Endothelial cell of umbilical vein (primary cell): ENCODE measurements around the gene HECW1. TPM values are rescaled to one million over a fixed set of nuclear protein-coding genes. Genes with fewer than 3 reads are reported as not detected.

Experiments used
- BruUV-seq: library from RNA; stranded (reverse); fragments of 400-500 nt; replicated peaks from 2 replicates; lab custom pipeline; 2021; lab: Mats Ljungman, UMichigan
- CTCF ChIA-PET: fragments of 300-600, 350-600 bp; sonication (Branson Sonifier 250); formaldehyde crosslinking; loops from one replicate; lab custom pipeline; 2021; ENCODE audit warnings: antibody characterized with exemption, inconsistent platforms; lab: Charles Lee
- POLR2A ChIA-PET: fragments of 300-600, 350-600 bp; sonication (Branson Sonifier 250); formaldehyde crosslinking; loops from one replicate; lab custom pipeline; 2021; ENCODE audit warnings: antibody characterized with exemption, inconsistent platforms; lab: Charles Lee
- DNase-seq: peaks from one replicate; pipeline ENCODE4 v3.0.0-alpha.2; 2011; ENCODE audit warnings: low read depth, low spot score
- FAIRE-seq: peaks from 2 replicates; lab custom pipeline; 2011; peaks lifted over from hg19 to GRCh38; lab: Jason Lieb, UNC
- H2AFZ ChIP-seq: 2 replicates; pipeline ENCODE4 v1.6.0; 2012; ENCODE audit warnings: low read depth, low read length, control low read depth, inconsistent platforms
- H3K27ac ChIP-seq: 2 replicates; pipeline ENCODE4 v1.5.1; 2011; ENCODE audit warnings: low read depth, mild to moderate bottlenecking, control low read depth, low read length, moderate library complexity; ENCODE audit not compliant: insufficient read depth
- H3K27me3 ChIP-seq, 2 experiments: 2 replicates each; pipeline versions ENCODE4 v1.6.0 to v1.6.1; 2011; ENCODE audit warnings: low read length in 2 of 2, mixed read lengths in 1 of 2; ENCODE audit not compliant: control insufficient read depth in 2 of 2, insufficient read depth in 2 of 2
- H3K36me3 ChIP-seq, 2 experiments: 2 replicates in 1 of 2; 3 replicates in 1 of 2; pipeline ENCODE4 v1.5.1; 2011; ENCODE audit warnings: low read length in 2 of 2, mild to moderate bottlenecking in 1 of 2, moderate library complexity in 1 of 2; ENCODE audit not compliant: control insufficient read depth in 2 of 2, insufficient read depth in 2 of 2; ENCODE audit errors: extremely low read depth in 1 of 2
- H3K4me1 ChIP-seq: 3 replicates; pipeline ENCODE4 v1.5.1; 2011; ENCODE audit warnings: mild to moderate bottlenecking, low read length; ENCODE audit not compliant: control insufficient read depth, insufficient read depth; ENCODE audit errors: extremely low read depth
- H3K4me2 ChIP-seq: 2 replicates; pipeline ENCODE4 v1.6.1; 2011; ENCODE audit warnings: low read length, control low read depth, mixed read lengths; ENCODE audit not compliant: insufficient read depth
- H3K4me3 ChIP-seq, 3 experiments: fragments of 200-600 bp in 1 of 3; sonication (generic), shearing (Covaris generic) in 1 of 3; replicated peaks in 1 of 3; 2 replicates each; pipeline ENCODE4 v1.5.1; 2011 to 2016; ENCODE audit warnings: control low read depth in 3 of 3, low read length in 3 of 3, mild to moderate bottlenecking in 2 of 3, inconsistent platforms in 1 of 3, low read depth in 1 of 3, moderate library complexity in 1 of 3; ENCODE audit not compliant: insufficient read depth in 1 of 3
- H3K79me2 ChIP-seq: 2 replicates; pipeline ENCODE4 v1.6.0; 2012; ENCODE audit warnings: low read length, inconsistent platforms; ENCODE audit not compliant: control insufficient read depth, insufficient read depth
- H3K9ac ChIP-seq: replicated peaks from 2 replicates; pipeline ENCODE3; 2011; ENCODE audit warnings: low read length, control low read depth; ENCODE audit not compliant: insufficient read depth; ENCODE audit errors: extremely low read depth
- H3K9me1 ChIP-seq: replicated peaks from 3 replicates; pipeline ENCODE4 v1.6.0; 2011; ENCODE audit warnings: mild to moderate bottlenecking, low read length; ENCODE audit not compliant: control insufficient read depth, insufficient read depth; ENCODE audit errors: extremely low read depth
- H3K9me3 ChIP-seq: replicated peaks from 2 replicates; pipeline ENCODE4 v1.5.1; 2012; ENCODE audit warnings: low read length, inconsistent platforms; ENCODE audit not compliant: control insufficient read depth, insufficient read depth
- H4K20me1 ChIP-seq: replicated peaks from 2 replicates; pipeline ENCODE3; 2011; ENCODE audit warnings: mild to moderate bottlenecking, low read length; ENCODE audit not compliant: control insufficient read depth, insufficient read depth; ENCODE audit errors: extremely low read depth
- CTCF ChIP-seq, 2 donors: IDR thresholded peaks; 1 replicate in 1 of 2; 2 replicates in 1 of 2; pipeline ENCODE4 v1.5.1; 2011; ENCODE audit warnings: low read length in 2 of 2, mild to moderate bottlenecking in 2 of 2, moderate library complexity in 2 of 2, control low read depth in 1 of 2, inconsistent platforms in 1 of 2, low read depth in 1 of 2; ENCODE audit not compliant: insufficient read depth in 1 of 2; ENCODE audit errors: extremely low read depth in 1 of 2
- EZH2 ChIP-seq: IDR thresholded peaks from 2 replicates; pipeline ENCODE4 v1.6.1; 2012; ENCODE audit warnings: borderline replicate concordance, low read depth, mild to moderate bottlenecking, moderate library complexity, low read length, inconsistent platforms; ENCODE audit not compliant: severe bottlenecking
- FOS ChIP-seq: IDR thresholded peaks from 2 replicates; pipeline ENCODE4 v1.6.1; 2011; ENCODE audit warnings: mild to moderate bottlenecking, low read length, moderate library complexity, borderline replicate concordance; ENCODE audit not compliant: insufficient read depth
- GATA2 ChIP-seq: IDR thresholded peaks from 2 replicates; pipeline ENCODE4 v1.7.0; 2011; ENCODE audit warnings: low read depth, mild to moderate bottlenecking, moderate library complexity, mixed read lengths, low read length; ENCODE audit not compliant: insufficient read length, insufficient read depth
- JUN ChIP-seq: IDR thresholded peaks from 2 replicates; pipeline ENCODE4 v1.6.1; 2011; ENCODE audit warnings: borderline replicate concordance, low read depth; ENCODE audit not compliant: insufficient read length, insufficient read depth
- MYC ChIP-seq: IDR thresholded peaks from one replicate; pipeline ENCODE4 v1.6.1; 2011; ENCODE audit warnings: mild to moderate bottlenecking, low read depth, low read length
- POLR2A ChIP-seq: IDR thresholded peaks from 2 replicates; pipeline ENCODE4 v1.6.1; 2012; ENCODE audit warnings: low read depth, mild to moderate bottlenecking, control low read depth, low read length
- POLR2AphosphoS5 ChIP-seq: IDR thresholded peaks from 2 replicates; pipeline ENCODE4 v1.6.1; 2012; ENCODE audit warnings: low read depth, mild to moderate bottlenecking, control low read depth, low read length, moderate library complexity; ENCODE audit not compliant: insufficient read depth
- dilution Hi-C: fragments of 300-500 bp; cut with MboI; formaldehyde crosslinking; loops from one replicate; pipeline ENCODE4 v1.15.0; 2019; ENCODE audit warnings: low sequenced_read_pairs; ENCODE audit not compliant: extremely low pct_ligation_motif_present
- intact Hi-C: fragments of 100-400 bp; cut with micrococcal nuclease; formaldehyde crosslinking; loops from one replicate; pipeline ENCODE4 v1.10.0; 2022
- polyA plus RNA-seq, 4 experiments: library from polyadenylated mRNA; depleted of rRNA in 3 of 4; stranded (reverse) in 3 of 4; unstranded in 1 of 4; fragments of >200 nt; gene quantifications; 2 replicates each; pipeline versions ENCODE4 v1.2.1 to v1.2.3, GENCODE V29; 2011 to 2012; ENCODE audit warnings: missing spikeins in 1 of 4
- total RNA-seq: library from RNA; stranded (reverse); gene quantifications from 2 replicates; pipeline ENCODE4 v1.2.3, GENCODE V29; 2021
- TF ChIP-seq, protein P1 (sequence below): IDR thresholded peaks from 2 replicates; pipeline ENCODE4 v1.6.1; 2011; ENCODE audit not compliant: insufficient read depth, insufficient read length

HECW1 gene
- total and polyA plus RNA-seq, 2 donors (not counting 3 experiments of a cell fraction or from before 2014, with no cell fraction given) = not detected

GRCh38 chr7:43337191-43337590 lies 224.7 kb downstream of the HECW1 start:
- Histone ChIP-seq H4K20me1 (no peaks in the 10 kb centered on the region), H3K4me2 (no peak overlapping the region), H2AFZ (no peak overlapping the region), H3K79me2 (no peaks in the 10 kb centered on the region), H3K4me3 (no peak overlapping the region), H3K9me1 (no peaks in the 10 kb centered on the region), H3K9me3 (no peaks in the 10 kb centered on the region), H3K9ac (no peak overlapping the region), H3K36me3 (no peaks in the 10 kb centered on the region), H3K27me3 (no peaks in the 10 kb centered on the region), H3K4me1 (no peaks in the 10 kb centered on the region), H3K27ac (no peak overlapping the region)
- no TSS peak for BruUV-seq
- FAIRE-seq (no peak), DNase-seq (no peak)
- ChIA-PET POLR2A (no interaction called here), CTCF (no interaction called here)
- dilution Hi-C loops = no loop called here
- intact Hi-C loops = no loop called here
- TF ChIP-seq EZH2 (no peak), POLR2AphosphoS5 (no peak), JUN (no peak), FOS (no peak), MYC (no peak), GATA2 (no peak), CTCF (IDR thresholded peaks at IDR 0.05; ENCODE audit: extremely low read depth in 1 of 2, insufficient read depth in 1 of 2, low read depth in 1 of 2, low read length in 2 of 2) (no peak), POLR2A (no peak)
- TF ChIP-seq, protein P1, sequence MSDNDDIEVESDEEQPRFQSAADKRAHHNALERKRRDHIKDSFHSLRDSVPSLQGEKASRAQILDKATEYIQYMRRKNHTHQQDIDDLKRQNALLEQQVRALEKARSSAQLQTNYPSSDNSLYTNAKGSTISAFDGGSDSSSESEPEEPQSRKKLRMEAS = no peak
